Keratinocyte (primary cell): ENCODE measurements around the gene HNRNPUL2. TPM values are rescaled to one million over a fixed set of nuclear protein-coding genes. Genes with fewer than 3 reads are reported as not detected.

Experiments
- DNase-seq: peaks from one replicate; pipeline ENCODE4 v3.0.0-alpha.2; 2011; ENCODE audit warnings: low read depth, missing footprints, low spot score
- FAIRE-seq: peaks from 2 replicates; lab custom pipeline; 2011; peaks lifted over from hg19 to GRCh38; lab: Jason Lieb, UNC
- H2AFZ ChIP-seq: 2 replicates; pipeline ENCODE4 v1.6.0; 2012; ENCODE audit warnings: low read length, control low read depth, inconsistent platforms; ENCODE audit not compliant: control insufficient read depth
- H3K27ac ChIP-seq: 2 replicates; pipeline ENCODE4 v1.5.1; 2011; ENCODE audit warnings: low read length; ENCODE audit not compliant: control insufficient read depth, insufficient read depth
- H3K27me3 ChIP-seq: 3 replicates; pipeline ENCODE4 v1.6.0; 2011; ENCODE audit warnings: low read length; ENCODE audit not compliant: control insufficient read depth, insufficient read depth; ENCODE audit errors: extremely low read depth
- H3K36me3 ChIP-seq, 2 experiments: 2 replicates in 1 of 2; 3 replicates in 1 of 2; pipeline ENCODE4 v1.5.1; 2011; ENCODE audit warnings: low read length in 2 of 2, mild to moderate bottlenecking in 1 of 2; ENCODE audit not compliant: control insufficient read depth in 2 of 2, insufficient read depth in 2 of 2; ENCODE audit errors: extremely low read depth in 1 of 2
- H3K4me1 ChIP-seq: 3 replicates; pipeline ENCODE4 v1.5.1; 2011; ENCODE audit warnings: low read length; ENCODE audit not compliant: control insufficient read depth, insufficient read depth; ENCODE audit errors: extremely low read depth
- H3K4me2 ChIP-seq: 3 replicates; pipeline ENCODE4 v1.6.0; 2011; ENCODE audit warnings: low read depth, low read length; ENCODE audit not compliant: control insufficient read depth, insufficient read depth; ENCODE audit errors: extremely low read depth
- H3K4me3 ChIP-seq, 3 experiments: fragments of 200-600 bp in 1 of 3; sonication (generic) in 1 of 3; 2 replicates in 2 of 3; 3 replicates in 1 of 3; pipeline ENCODE4 v1.5.1; 2011 to 2016; ENCODE audit warnings: low read length in 3 of 3, mild to moderate bottlenecking in 3 of 3, control low read depth in 2 of 3, inconsistent platforms in 1 of 3, low read depth in 1 of 3, mixed read lengths in 1 of 3, mixed run types in 1 of 3, moderate library complexity in 1 of 3; ENCODE audit not compliant: control insufficient read depth in 2 of 3, insufficient read depth in 2 of 3; ENCODE audit errors: extremely low read depth in 1 of 3
- H3K79me2 ChIP-seq: 2 replicates; pipeline ENCODE4 v1.6.0; 2012; ENCODE audit warnings: low read length; ENCODE audit not compliant: control insufficient read depth, insufficient read depth
- H3K9ac ChIP-seq: 3 replicates; pipeline ENCODE4 v1.6.0; 2011; ENCODE audit warnings: low read length; ENCODE audit not compliant: control insufficient read depth, insufficient read depth; ENCODE audit errors: extremely low read depth
- H3K9me1 ChIP-seq: 3 replicates; pipeline ENCODE4 v1.6.0; 2011; ENCODE audit warnings: low read length; ENCODE audit not compliant: control insufficient read depth, insufficient read depth; ENCODE audit errors: extremely low read depth
- H3K9me3 ChIP-seq: 2 replicates; pipeline ENCODE4 v1.5.1; 2012; ENCODE audit warnings: low read depth, low read length; ENCODE audit not compliant: control insufficient read depth
- H4K20me1 ChIP-seq: 3 replicates; pipeline ENCODE4 v1.6.0; 2011; ENCODE audit warnings: low read length; ENCODE audit not compliant: control insufficient read depth, insufficient read depth; ENCODE audit errors: extremely low read depth
- EZH2 ChIP-seq: IDR thresholded peaks from one replicate; pipeline ENCODE4 v1.6.1; 2012; ENCODE audit warnings: inconsistent platforms, mild to moderate bottlenecking, low read length, moderate library complexity
- dilution Hi-C: fragments of 300-500 bp; cut with MboI; formaldehyde crosslinking; loops from one replicate; pipeline ENCODE4 v1.7.0; 2020; ENCODE audit warnings: low sequenced_read_pairs; ENCODE audit not compliant: extremely low pct_ligation_motif_present
- polyA plus RNA-seq, 5 experiments: library from polyadenylated mRNA; depleted of rRNA in 3 of 5; stranded (reverse) in 3 of 5; stranded (forward) in 1 of 5; unstranded in 1 of 5; fragments of >200 nt; gene quantifications; 1 replicate in 1 of 5; 2 replicates in 3 of 5; 3 replicates in 1 of 5; pipeline versions ENCODE4 v1.2.1 to v1.2.3, GENCODE V29; 2011 to 2012; ENCODE audit warnings: missing spikeins in 2 of 5, low read depth in 1 of 5, low replicate concordance in 1 of 5
- TF ChIP-seq, protein P1 (sequence below), 3 experiments: IDR thresholded peaks in 1 of 3; conservative IDR thresholded peaks in 1 of 3; optimal IDR thresholded peaks in 1 of 3; 2 replicates in 2 of 3; 3 replicates in 1 of 3; pipeline versions ENCODE3 to v1.5.1; 2011; ENCODE audit warnings: low read length in 3 of 3, mild to moderate bottlenecking in 3 of 3, moderate library complexity in 2 of 3, control low read depth in 1 of 3, inconsistent platforms in 1 of 3; ENCODE audit not compliant: insufficient read depth in 2 of 3; ENCODE audit errors: extremely low read depth in 1 of 3

The HNRNPUL2 gene
- polyA plus RNA-seq, 1 donor (not counting 4 experiments of a cell fraction or from before 2014, with no cell fraction given), result 29.0 TPM

GRCh38 chr11:62725646-62726045 is 1.6 kb downstream of the HNRNPUL2 start:
- H3K4me3 ChIP-seq, result peak overlapping the region; percentile 69 to 99 (median 80)
- peak overlapping the region; percentile 87 for H3K27ac ChIP-seq
- peaks cover 4% of the 10 kb centered on the region for H4K20me1 ChIP-seq
- peak overlapping the region; percentile 94 for H3K9ac ChIP-seq
- TF ChIP-seq EZH2, result no peak
- TF ChIP-seq, protein P1, sequence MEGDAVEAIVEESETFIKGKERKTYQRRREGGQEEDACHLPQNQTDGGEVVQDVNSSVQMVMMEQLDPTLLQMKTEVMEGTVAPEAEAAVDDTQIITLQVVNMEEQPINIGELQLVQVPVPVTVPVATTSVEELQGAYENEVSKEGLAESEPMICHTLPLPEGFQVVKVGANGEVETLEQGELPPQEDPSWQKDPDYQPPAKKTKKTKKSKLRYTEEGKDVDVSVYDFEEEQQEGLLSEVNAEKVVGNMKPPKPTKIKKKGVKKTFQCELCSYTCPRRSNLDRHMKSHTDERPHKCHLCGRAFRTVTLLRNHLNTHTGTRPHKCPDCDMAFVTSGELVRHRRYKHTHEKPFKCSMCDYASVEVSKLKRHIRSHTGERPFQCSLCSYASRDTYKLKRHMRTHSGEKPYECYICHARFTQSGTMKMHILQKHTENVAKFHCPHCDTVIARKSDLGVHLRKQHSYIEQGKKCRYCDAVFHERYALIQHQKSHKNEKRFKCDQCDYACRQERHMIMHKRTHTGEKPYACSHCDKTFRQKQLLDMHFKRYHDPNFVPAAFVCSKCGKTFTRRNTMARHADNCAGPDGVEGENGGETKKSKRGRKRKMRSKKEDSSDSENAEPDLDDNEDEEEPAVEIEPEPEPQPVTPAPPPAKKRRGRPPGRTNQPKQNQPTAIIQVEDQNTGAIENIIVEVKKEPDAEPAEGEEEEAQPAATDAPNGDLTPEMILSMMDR (optimal IDR thresholded peaks at IDR 0.05 in 1 of 3, IDR thresholded peaks at IDR 0.05 in 1 of 3, conservative IDR thresholded peaks at IDR 0.05 in 1 of 3; ENCODE audit: extremely low read depth in 1 of 3, insufficient read depth in 2 of 3, low read length in 3 of 3), result no peak
- no peaks in the 10 kb centered on the region for H3K9me3 ChIP-seq
- no peaks in the 10 kb centered on the region for H3K9me1 ChIP-seq
- peaks cover 21 to 30% of the 10 kb centered on the region in 2 experiments for H3K36me3 ChIP-seq
- peaks cover 76% of the 10 kb centered on the region for H3K79me2 ChIP-seq
- no peak overlapping the region for H2AFZ ChIP-seq
- H3K4me2 ChIP-seq, result peak overlapping the region; percentile 98
- H3K27me3 ChIP-seq, result no peaks in the 10 kb centered on the region
- dilution Hi-C loops, result no loop called here
- DNase-seq (no peak), FAIRE-seq (no peak)
- H3K4me1 ChIP-seq, result peaks cover 22% of the 10 kb centered on the region

GRCh38 chr11:62724171-62724570 is 3.1 kb downstream of the HNRNPUL2 start:
- peaks cover 69% of the 10 kb centered on the region for H3K79me2 ChIP-seq
- FAIRE-seq (no peak), DNase-seq (no peak)
- H3K9me1 ChIP-seq, result no peaks in the 10 kb centered on the region
- peak overlapping the region; percentile 94 for H3K9ac ChIP-seq
- no peaks in the 10 kb centered on the region for H3K27me3 ChIP-seq
- H3K9me3 ChIP-seq, result no peaks in the 10 kb centered on the region
- dilution Hi-C loops, result no loop called here
- peaks cover 4% of the 10 kb centered on the region for H4K20me1 ChIP-seq
- peak overlapping the region; percentile 98 for H3K4me2 ChIP-seq
- H3K4me3 ChIP-seq, result peak overlapping the region in 2 of 3 experiments; percentile 80 to 99
- H3K36me3 ChIP-seq, result peaks cover 28 to 34% of the 10 kb centered on the region in 2 experiments
- TF ChIP-seq, protein P1 (optimal IDR thresholded peaks at IDR 0.05 in 1 of 3, IDR thresholded peaks at IDR 0.05 in 1 of 3, conservative IDR thresholded peaks at IDR 0.05 in 1 of 3; ENCODE audit: extremely low read depth in 1 of 3, insufficient read depth in 2 of 3, low read length in 3 of 3), result no peak
- no peak for TF ChIP-seq EZH2
- H2AFZ ChIP-seq, result no peak overlapping the region
- no peak overlapping the region for H3K27ac ChIP-seq
- peaks cover 12% of the 10 kb centered on the region for H3K4me1 ChIP-seq
